ENCODE measurements around the gene PKIG.

GRCh38 chr20:44566811-44567210, 15.6 kb upstream of the PKIG start:
- TF ChIP-seq EZH2 (IDR thresholded peaks at IDR 0.05; ENCODE audit: borderline replicate concordance) (no peak), CTCF (IDR thresholded peaks at IDR 0.05; ENCODE audit: poor library complexity) (no peak), EZH2phosphoT487 (IDR thresholded peaks at IDR 0.05; ENCODE audit: low read depth, severe bottlenecking, unreplicated experiment) (no peak)
